H9 (cell line): ENCODE measurements around the gene TMEM119. TPM values are rescaled to one million over a fixed set of nuclear protein-coding genes. Genes with fewer than 3 reads are reported as not detected.

Experiments used
- DNase-seq: peaks from one replicate; pipeline ENCODE4 v3.0.0-alpha.2; 2017
- H2AFZ ChIP-seq: one replicate; pipeline ENCODE4 v1.6.1; 2013; ENCODE audit warnings: mild to moderate bottlenecking, low read length, control low read depth, moderate library complexity
- H2AK5ac ChIP-seq: 2 replicates; pipeline ENCODE4 v1.6.1; 2013; ENCODE audit warnings: low read length, control low read depth, mixed read lengths; ENCODE audit not compliant: insufficient read length
- H2BK120ac ChIP-seq: one replicate; pipeline ENCODE4 v1.6.1; 2013; ENCODE audit warnings: low read depth, mild to moderate bottlenecking, low read length, control low read depth, inconsistent platforms; ENCODE audit not compliant: poor library complexity, severe bottlenecking
- H2BK12ac ChIP-seq: 2 replicates; pipeline ENCODE4 v1.6.1; 2013; ENCODE audit warnings: low read length, control low read depth, mixed read lengths, low read depth; ENCODE audit not compliant: insufficient read length
- H2BK15ac ChIP-seq: 2 replicates; pipeline ENCODE4 v1.6.1; 2013; ENCODE audit warnings: low read depth, low read length, control low read depth
- H2BK20ac ChIP-seq: one replicate; pipeline ENCODE4 v1.6.1; 2013; ENCODE audit warnings: low read depth, mild to moderate bottlenecking, low read length, control low read depth, inconsistent platforms; ENCODE audit not compliant: poor library complexity, severe bottlenecking
- H2BK5ac ChIP-seq: 2 replicates; pipeline ENCODE4 v1.6.1; 2013; ENCODE audit warnings: low read length, control low read depth, mixed read lengths; ENCODE audit not compliant: insufficient read length
- H3K14ac ChIP-seq: 2 replicates; pipeline ENCODE4 v1.6.1; 2013; ENCODE audit warnings: low read length, control low read depth; ENCODE audit not compliant: insufficient read depth
- H3K18ac ChIP-seq: 2 replicates; pipeline ENCODE4 v1.6.1; 2013; ENCODE audit warnings: low read depth, mild to moderate bottlenecking, mixed read lengths, low read length, control low read depth; ENCODE audit not compliant: insufficient read length
- H3K23ac ChIP-seq: 2 replicates; pipeline ENCODE4 v1.6.1; 2013; ENCODE audit warnings: low read length, control low read depth, mixed read lengths, low read depth; ENCODE audit not compliant: insufficient read length
- H3K23me2 ChIP-seq: 2 replicates; pipeline ENCODE4 v1.6.1; 2013; ENCODE audit warnings: low read depth, mild to moderate bottlenecking, mixed read lengths, low read length, control low read depth; ENCODE audit not compliant: insufficient read length, poor library complexity, severe bottlenecking
- H3K27ac ChIP-seq: 2 replicates; pipeline ENCODE4 v1.5.1; 2013; ENCODE audit warnings: low read length, control low read depth, mixed read lengths, low read depth; ENCODE audit not compliant: insufficient read length
- H3K27me3 ChIP-seq: 2 replicates; pipeline ENCODE4 v1.6.1; 2013; ENCODE audit warnings: low read length, control low read depth, inconsistent platforms; ENCODE audit not compliant: insufficient read depth
- H3K4ac ChIP-seq: 2 replicates; pipeline ENCODE4 v1.6.1; 2013; ENCODE audit warnings: low read depth, mild to moderate bottlenecking, control low read depth, inconsistent platforms, low read length, moderate library complexity
- H3K4me1 ChIP-seq: 2 replicates; pipeline ENCODE4 v1.6.1; 2013; ENCODE audit warnings: low read length, control low read depth, inconsistent platforms; ENCODE audit not compliant: insufficient read depth
- H3K4me2 ChIP-seq: 2 replicates; pipeline ENCODE4 v1.6.1; 2013; ENCODE audit warnings: low read length, control low read depth, mixed read lengths; ENCODE audit not compliant: insufficient read length, insufficient read depth
- H3K56ac ChIP-seq: 2 replicates; pipeline ENCODE4 v1.6.1; 2013; ENCODE audit warnings: low read depth, mild to moderate bottlenecking, mixed read lengths, low read length, control low read depth; ENCODE audit not compliant: insufficient read length
- H3K79me1 ChIP-seq: 2 replicates; pipeline ENCODE4 v1.6.1; 2013; ENCODE audit warnings: low read depth, mild to moderate bottlenecking, moderate library complexity, low read length, control low read depth, inconsistent platforms; ENCODE audit not compliant: insufficient read depth, poor library complexity, severe bottlenecking
- H3K79me2 ChIP-seq: 2 replicates; pipeline ENCODE4 v1.6.1; 2013; ENCODE audit warnings: low read length, control low read depth, inconsistent platforms; ENCODE audit not compliant: insufficient read depth
- H3K9ac ChIP-seq: 2 replicates; pipeline ENCODE4 v1.6.1; 2013; ENCODE audit warnings: low read length, control low read depth, mixed read lengths; ENCODE audit not compliant: insufficient read length; ENCODE audit errors: extremely low read depth
- H3K9me3 ChIP-seq: one replicate; pipeline ENCODE4 v1.6.1; 2013; ENCODE audit warnings: low read depth, low read length, inconsistent platforms; ENCODE audit not compliant: control insufficient read depth
- H3T11ph ChIP-seq: one replicate; pipeline ENCODE4 v1.6.1; 2013; ENCODE audit warnings: mild to moderate bottlenecking, low read length, control low read depth, inconsistent platforms
- H4K20me1 ChIP-seq: one replicate; pipeline ENCODE4 v1.6.1; 2013; ENCODE audit not compliant: control insufficient read depth, insufficient read length, insufficient read depth
- H4K5ac ChIP-seq: 2 replicates; pipeline ENCODE4 v1.6.1; 2013; ENCODE audit warnings: low read depth, mild to moderate bottlenecking, mixed read lengths, low read length, control low read depth; ENCODE audit not compliant: insufficient read length
- H4K8ac ChIP-seq: replicated peaks from 2 replicates; pipeline ENCODE4 v1.6.1; 2013; ENCODE audit warnings: low read length, control low read depth, mixed read lengths, low read depth; ENCODE audit not compliant: insufficient read length
- H4K91ac ChIP-seq: 2 replicates; pipeline ENCODE4 v1.6.1; 2013; ENCODE audit warnings: low read depth, mild to moderate bottlenecking, moderate library complexity, mixed read lengths, low read length, control low read depth; ENCODE audit not compliant: insufficient read length
- H3K27ac Mint-ChIP-seq, 3 experiments: 2 replicates in 2 of 3; 3 replicates in 1 of 3; pipeline ENCODE4 v1.8.0; 2020 to 2021; ENCODE audit warnings: mixed read lengths in 3 of 3, mild to moderate bottlenecking in 1 of 3, moderate library complexity in 1 of 3
- H3K27me3 Mint-ChIP-seq: 2 replicates; pipeline ENCODE4 v1.8.0; 2021; ENCODE audit warnings: low read depth, mild to moderate bottlenecking, moderate library complexity, mixed read lengths
- H3K36me3 Mint-ChIP-seq, 3 experiments: 2 replicates in 2 of 3; 3 replicates in 1 of 3; pipeline ENCODE4 v1.8.0; 2020 to 2021; ENCODE audit warnings: low read depth in 3 of 3, mixed read lengths in 3 of 3; ENCODE audit not compliant: insufficient read depth in 1 of 3
- H3K4me1 Mint-ChIP-seq, 2 experiments: 2 replicates each; pipeline ENCODE4 v1.8.0; 2020; ENCODE audit warnings: mixed read lengths in 2 of 2
- H3K4me3 Mint-ChIP-seq, 2 experiments: 2 replicates in 1 of 2; 3 replicates in 1 of 2; pipeline ENCODE4 v1.8.0; 2020 to 2021; ENCODE audit warnings: mild to moderate bottlenecking in 2 of 2, mixed read lengths in 2 of 2, moderate library complexity in 1 of 2
- H3K9me3 Mint-ChIP-seq, 2 experiments: 2 replicates in 1 of 2; 3 replicates in 1 of 2; pipeline ENCODE4 v1.8.0; 2020; ENCODE audit warnings: mild to moderate bottlenecking in 2 of 2, mixed read lengths in 2 of 2, moderate library complexity in 1 of 2
- WGBS: extraction: QIAGEN DNeasy Blood & Tissue Kit; methylation state at CpG from one replicate; pipeline ENCODE4 v1.1.7; 2013; ENCODE audit warnings: missing lambda C conversion rate, low lambda C conversion rate, mixed read lengths; ENCODE audit not compliant: insufficient read length; ENCODE audit errors: extremely low coverage; 5-methylcytosine and 5-hydroxymethylcytosine counted together
- total RNA-seq: library from RNA; stranded (reverse); gene quantifications from 2 replicates; pipeline ENCODE4 v1.2.1, GENCODE V29; 2021
- TF ChIP-seq, protein P1 (sequence below): fragments of 200-600 bp; sonication (generic); conservative IDR thresholded peaks from 3 replicates; pipeline ENCODE4 v1.8.0; 2021; ENCODE audit warnings: antibody characterized with exemption, mild to moderate bottlenecking

TMEM119 gene
- total RNA-seq, 1 experiment from 2014 or later: not detected

DNA sequence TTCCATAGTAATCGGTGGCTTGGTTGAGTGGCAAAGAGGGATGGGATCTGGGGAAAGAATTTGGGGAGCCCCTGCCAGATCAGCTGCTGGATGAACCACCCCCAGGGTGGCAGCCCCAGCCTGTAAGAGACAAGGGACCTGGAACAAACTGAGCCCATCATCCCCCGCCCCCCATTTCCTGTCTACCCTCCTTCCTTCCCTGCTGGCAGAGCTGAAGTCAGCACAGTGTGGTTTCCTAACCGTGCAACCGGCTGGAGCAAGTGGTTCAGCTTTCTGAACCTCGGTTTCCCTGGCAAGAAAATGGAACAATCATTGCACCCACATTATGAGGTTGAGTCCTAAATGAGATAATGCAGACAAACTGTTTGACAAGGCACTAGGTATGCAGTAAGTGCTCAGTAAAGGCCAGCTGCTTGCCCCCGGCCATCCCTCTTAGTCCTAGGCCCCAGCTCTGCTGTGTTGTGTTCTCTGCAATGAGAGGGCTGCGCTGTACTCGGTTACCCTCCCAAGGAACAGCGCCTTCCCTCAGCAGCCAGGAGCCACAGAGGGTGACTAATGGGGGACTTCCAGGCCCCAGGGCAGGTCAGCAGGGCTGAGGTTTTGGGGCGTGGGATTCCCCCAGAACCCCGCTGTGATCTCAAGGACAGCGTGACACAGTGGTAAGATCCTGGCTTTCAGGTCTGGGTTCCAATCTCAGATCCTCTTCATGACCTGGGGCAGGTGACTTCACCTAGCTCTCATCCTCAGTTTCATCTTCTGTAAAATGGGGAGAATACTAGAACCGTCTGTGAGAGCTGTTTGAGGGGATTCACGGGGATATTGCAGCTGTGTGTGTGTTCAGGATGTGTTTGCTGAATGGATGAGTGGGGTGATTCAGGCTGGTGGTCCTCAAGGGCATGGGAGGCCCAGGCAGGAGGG, 19.3 kb upstream of the TMEM119 start:
- Histone ChIP-seq H3K27me3 (no peaks in the 10 kb centered on the region), H2AFZ (no peak overlapping the region), H3K9me3 (no peaks in the 10 kb centered on the region), H2BK120ac (no peak overlapping the region), H2AK5ac (no peak overlapping the region), H3K27ac (no peak overlapping the region), H3K4me1 (no peaks in the 10 kb centered on the region; the same call in 1 of the 2 replicates), H3K79me1 (no peaks in the 10 kb centered on the region), H3K56ac (no peak overlapping the region), H3K9ac (no peak overlapping the region), H3K4ac (no peak overlapping the region), H3K18ac (no peak overlapping the region), H3K4me2 (no peak overlapping the region), H3K23me2 (no peaks in the 10 kb centered on the region), H3K23ac (no peak overlapping the region), H2BK20ac (no peak overlapping the region), H4K91ac (no peak overlapping the region), H2BK15ac (no peak overlapping the region), H4K20me1 (peaks cover 4% of the 10 kb centered on the region), H4K5ac (no peak overlapping the region), H4K8ac (no peak overlapping the region), H2BK12ac (no peak overlapping the region), H3K79me2 (no peaks in the 10 kb centered on the region), H3K14ac (no peak overlapping the region), H2BK5ac (no peak overlapping the region), H3T11ph (no peak overlapping the region)
- H3K9me3 Mint-ChIP-seq: peaks cover 4 to 5% of the 10 kb centered on the region in 2 experiments; a peak in 1 of 5 replicates
- TF ChIP-seq, protein P1, sequence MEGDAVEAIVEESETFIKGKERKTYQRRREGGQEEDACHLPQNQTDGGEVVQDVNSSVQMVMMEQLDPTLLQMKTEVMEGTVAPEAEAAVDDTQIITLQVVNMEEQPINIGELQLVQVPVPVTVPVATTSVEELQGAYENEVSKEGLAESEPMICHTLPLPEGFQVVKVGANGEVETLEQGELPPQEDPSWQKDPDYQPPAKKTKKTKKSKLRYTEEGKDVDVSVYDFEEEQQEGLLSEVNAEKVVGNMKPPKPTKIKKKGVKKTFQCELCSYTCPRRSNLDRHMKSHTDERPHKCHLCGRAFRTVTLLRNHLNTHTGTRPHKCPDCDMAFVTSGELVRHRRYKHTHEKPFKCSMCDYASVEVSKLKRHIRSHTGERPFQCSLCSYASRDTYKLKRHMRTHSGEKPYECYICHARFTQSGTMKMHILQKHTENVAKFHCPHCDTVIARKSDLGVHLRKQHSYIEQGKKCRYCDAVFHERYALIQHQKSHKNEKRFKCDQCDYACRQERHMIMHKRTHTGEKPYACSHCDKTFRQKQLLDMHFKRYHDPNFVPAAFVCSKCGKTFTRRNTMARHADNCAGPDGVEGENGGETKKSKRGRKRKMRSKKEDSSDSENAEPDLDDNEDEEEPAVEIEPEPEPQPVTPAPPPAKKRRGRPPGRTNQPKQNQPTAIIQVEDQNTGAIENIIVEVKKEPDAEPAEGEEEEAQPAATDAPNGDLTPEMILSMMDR: no peak
- H3K27ac Mint-ChIP-seq: peak overlapping the region in 1 of 3 experiments; percentile 68; a peak in 2 of 7 replicates
- H3K27me3 Mint-ChIP-seq: no peaks in the 10 kb centered on the region; the same call in 1 of the 2 replicates
- H3K4me1 Mint-ChIP-seq: peaks cover 31 to 34% of the 10 kb centered on the region in 2 experiments
- H3K4me3 Mint-ChIP-seq: no peak overlapping the region
- no peaks in the 10 kb centered on the region for H3K36me3 Mint-ChIP-seq
- WGBS: no CpG with 5 or more reads among the region's 14 CpGs
- no peak for DNase-seq
